HEK293 (cell line): ENCODE results near the gene EPHX1.

ENCODE experiments used
- CTCF ChIA-PET: fragments of 350-600 bp; formaldehyde crosslinking; extraction: SDS; loops from one replicate; lab custom pipeline; 2021; ENCODE audit warnings: antibody characterized with exemption; lab: Yijun Ruan, JAX
- POLR2A ChIA-PET: fragments of 300-600 bp; formaldehyde crosslinking; extraction: SDS; loops from one replicate; lab custom pipeline; 2020; ENCODE audit warnings: antibody characterized with exemption, inconsistent platforms; lab: Yijun Ruan, JAX
- H3K27ac ChIP-seq: fragments of 200-500 bp; sonication (Bioruptor generic); 2 replicates; pipeline ENCODE4 v1.5.1; 2014; ENCODE audit warnings: low read depth, low read length, control low read depth, inconsistent platforms; ENCODE audit errors: extremely low read depth
- H3K36me3 ChIP-seq, 2 experiments: fragments of 200-500 bp in 1 of 2; sonication (Bioruptor generic) in 1 of 2; 1 replicate in 1 of 2; 2 replicates in 1 of 2; pipeline ENCODE4 v1.5.1; 2014 to 2017; ENCODE audit warnings: inconsistent platforms in 2 of 2, low read length in 2 of 2; ENCODE audit not compliant: control insufficient read depth in 2 of 2, insufficient read depth in 1 of 2
- H3K4me1 ChIP-seq: fragments of 200-500 bp; sonication (Bioruptor generic); 2 replicates; pipeline ENCODE4 v1.5.1; 2014; ENCODE audit warnings: mild to moderate bottlenecking, low read length, inconsistent platforms; ENCODE audit not compliant: control insufficient read depth, insufficient read depth
- H3K4me3 ChIP-seq: 2 replicates; pipeline ENCODE4 v1.5.1; 2011; ENCODE audit warnings: low read depth, mild to moderate bottlenecking, control low read depth, low read length, moderate library complexity
- H3K9me3 ChIP-seq: fragments of 200-500 bp; sonication (Bioruptor generic); 2 replicates; pipeline ENCODE4 v1.5.1; 2014; ENCODE audit warnings: low read depth, low read length, inconsistent platforms; ENCODE audit not compliant: control insufficient read depth, insufficient read depth
- GLI2 ChIP-seq: fragments of 450-650 bp; formaldehyde crosslinking; IDR thresholded peaks from 2 replicates; pipeline ENCODE4; 2017; ENCODE audit warnings: missing biosample characterization, missing genetic modification characterization, low read depth, borderline replicate concordance
- SP2 ChIP-seq: fragments of 450-650 bp; formaldehyde crosslinking; IDR thresholded peaks from 2 replicates; pipeline ENCODE4 v1.5.1; 2016; ENCODE audit warnings: missing biosample characterization, missing genetic modification characterization
- ZBTB21 ChIP-seq: fragments of 450-650 bp; formaldehyde crosslinking; IDR thresholded peaks from 2 replicates; pipeline ENCODE4 v1.5.1; 2017; ENCODE audit warnings: missing biosample characterization, missing genetic modification characterization
- ZBTB8A ChIP-seq: fragments of 450-650 bp; formaldehyde crosslinking; IDR thresholded peaks from 2 replicates; pipeline ENCODE4 v1.5.1; 2016; ENCODE audit warnings: missing biosample characterization, missing genetic modification characterization
- ZFHX2 ChIP-seq: fragments of 450-650 bp; formaldehyde crosslinking; conservative IDR thresholded peaks from 2 replicates; pipeline ENCODE4 v1.5.1; 2016; ENCODE audit warnings: missing biosample characterization, missing genetic modification characterization
- ZIC2 ChIP-seq: fragments of 450-650 bp; formaldehyde crosslinking; IDR thresholded peaks from 2 replicates; pipeline ENCODE4 v1.5.1; 2016; ENCODE audit warnings: missing biosample characterization, missing genetic modification characterization
- ZNF10 ChIP-seq: fragments of 450-650 bp; formaldehyde crosslinking; IDR thresholded peaks from 2 replicates; pipeline ENCODE4 v1.5.1; 2017; ENCODE audit warnings: missing biosample characterization, missing genetic modification characterization
- ZNF146 ChIP-seq: fragments of 450-650 bp; formaldehyde crosslinking; IDR thresholded peaks from 2 replicates; pipeline ENCODE4 v1.5.1; 2016; ENCODE audit warnings: missing biosample characterization, missing genetic modification characterization
- ZNF223 ChIP-seq: fragments of 450-650 bp; formaldehyde crosslinking; IDR thresholded peaks from 2 replicates; pipeline ENCODE4 v1.5.1; 2016; ENCODE audit warnings: missing biosample characterization, missing genetic modification characterization
- ZNF239 ChIP-seq: fragments of 450-650 bp; formaldehyde crosslinking; IDR thresholded peaks from 2 replicates; pipeline ENCODE4 v1.5.1; 2016; ENCODE audit warnings: missing biosample characterization, missing genetic modification characterization
- ZNF26 ChIP-seq: fragments of 450-650 bp; formaldehyde crosslinking; IDR thresholded peaks from 2 replicates; pipeline ENCODE4 v1.5.1; 2016; ENCODE audit warnings: missing biosample characterization, missing genetic modification characterization
- ZNF354C ChIP-seq: fragments of 450-650 bp; formaldehyde crosslinking; IDR thresholded peaks from 2 replicates; pipeline ENCODE4 v1.5.1; 2016; ENCODE audit warnings: missing biosample characterization, missing genetic modification characterization, low read depth, borderline replicate concordance
- ZNF433 ChIP-seq: fragments of 450-650 bp; formaldehyde crosslinking; IDR thresholded peaks from 2 replicates; pipeline ENCODE4 v1.5.1; 2016; ENCODE audit warnings: missing biosample characterization, missing genetic modification characterization, low read depth
- ZNF530 ChIP-seq: fragments of 450-650 bp; formaldehyde crosslinking; IDR thresholded peaks from 2 replicates; pipeline ENCODE4 v1.5.1; 2016; ENCODE audit warnings: low read depth, missing biosample characterization, missing genetic modification characterization
- ZNF549 ChIP-seq: fragments of 450-650 bp; IDR thresholded peaks from 2 replicates; pipeline ENCODE4 v1.5.1; 2018; ENCODE audit warnings: missing biosample characterization, missing genetic modification characterization, mild to moderate bottlenecking, inconsistent platforms, moderate library complexity
- ZNF596 ChIP-seq: fragments of 450-650 bp; IDR thresholded peaks from 2 replicates; pipeline ENCODE4 v1.5.0; 2018; ENCODE audit warnings: missing biosample characterization, mild to moderate bottlenecking, missing genetic modification characterization, moderate library complexity
- ZNF621 ChIP-seq: fragments of 450-650 bp; formaldehyde crosslinking; IDR thresholded peaks from 2 replicates; pipeline ENCODE4 v1.5.1; 2017; ENCODE audit warnings: missing biosample characterization, missing genetic modification characterization
- ZNF677 ChIP-seq: fragments of 450-650 bp; IDR thresholded peaks from 2 replicates; pipeline ENCODE4 v1.5.0; 2018; ENCODE audit warnings: missing biosample characterization, mild to moderate bottlenecking, missing genetic modification characterization, moderate library complexity
- ZNF776 ChIP-seq: fragments of 450-650 bp; formaldehyde crosslinking; IDR thresholded peaks from 2 replicates; pipeline ENCODE4 v1.5.0; 2017; ENCODE audit warnings: missing biosample characterization, missing genetic modification characterization, borderline replicate concordance
- TF ChIP-seq, protein P1 (sequence below): fragments of 450-650 bp; formaldehyde crosslinking; IDR thresholded peaks from 2 replicates; pipeline ENCODE4 v1.5.1; 2016; ENCODE audit warnings: missing biosample characterization, missing genetic modification characterization, borderline replicate concordance
- TF ChIP-seq, protein P2 (sequence below): fragments of 450-650 bp; formaldehyde crosslinking; IDR thresholded peaks from 2 replicates; pipeline ENCODE4 v1.5.1; 2016; ENCODE audit warnings: missing biosample characterization, missing genetic modification characterization
- TF ChIP-seq, protein P3 (sequence below): fragments of 450-650 bp; formaldehyde crosslinking; IDR thresholded peaks from 2 replicates; pipeline ENCODE4 v1.5.1; 2016; ENCODE audit warnings: missing biosample characterization, missing genetic modification characterization

EPHX1 gene

DNA sequence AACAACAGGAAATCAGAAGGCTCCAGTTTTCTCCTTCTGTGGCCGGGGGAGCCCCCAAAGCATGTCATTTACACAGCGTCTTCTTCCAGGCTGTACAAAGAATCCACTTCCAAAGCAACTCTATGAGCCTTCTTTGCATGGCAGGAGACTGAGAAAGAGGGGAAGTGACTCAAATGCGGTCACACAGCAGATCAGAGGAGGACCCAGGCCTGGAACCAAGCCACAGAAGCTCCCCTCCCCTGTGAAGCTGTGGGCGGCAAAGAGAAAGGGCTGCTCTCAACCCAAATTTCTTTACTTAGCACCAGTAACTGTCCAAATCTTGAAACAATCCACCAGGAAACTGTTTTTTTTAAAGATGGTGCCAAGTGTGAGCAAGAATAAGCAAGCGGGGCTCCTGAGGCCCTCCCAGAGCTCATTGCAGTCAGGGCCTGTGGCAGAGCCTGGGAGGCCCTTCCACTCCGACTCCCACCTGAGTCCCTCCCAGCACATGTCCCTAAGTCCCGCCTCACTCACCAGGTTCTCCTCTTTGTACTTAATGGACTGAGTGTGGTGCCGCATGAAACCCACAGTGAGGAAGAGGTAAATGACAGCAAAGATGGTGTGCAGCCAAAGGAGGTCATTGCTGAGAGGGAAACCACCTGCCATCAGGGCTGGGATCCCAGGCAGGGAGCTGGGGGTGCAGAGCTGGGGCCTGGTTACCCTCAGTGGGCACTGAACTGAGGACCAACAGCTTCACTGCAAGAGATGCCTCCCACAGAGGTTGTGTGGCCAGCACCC lies 56.3 kb downstream of the EPHX1 start:
- H3K27ac ChIP-seq: no peak overlapping the region
- no peak overlapping the region for H3K4me3 ChIP-seq
- TF ChIP-seq GLI2 (tag by site-specific recombination) (no peak), ZNF223 (no peak), ZNF596 (tag by site-specific recombination) (no peak), ZNF239 (tag by site-specific recombination) (no peak), ZNF10 (no peak), ZNF530 (tag by site-specific recombination) (no peak), ZIC2 (peak; percentile 81), ZFHX2 (tag by site-specific recombination) (peak; percentile 45), ZNF677 (no peak), ZNF354C (tag by site-specific recombination) (no peak), ZBTB21 (tag by site-specific recombination) (no peak)
- TF ChIP-seq, protein P1, sequence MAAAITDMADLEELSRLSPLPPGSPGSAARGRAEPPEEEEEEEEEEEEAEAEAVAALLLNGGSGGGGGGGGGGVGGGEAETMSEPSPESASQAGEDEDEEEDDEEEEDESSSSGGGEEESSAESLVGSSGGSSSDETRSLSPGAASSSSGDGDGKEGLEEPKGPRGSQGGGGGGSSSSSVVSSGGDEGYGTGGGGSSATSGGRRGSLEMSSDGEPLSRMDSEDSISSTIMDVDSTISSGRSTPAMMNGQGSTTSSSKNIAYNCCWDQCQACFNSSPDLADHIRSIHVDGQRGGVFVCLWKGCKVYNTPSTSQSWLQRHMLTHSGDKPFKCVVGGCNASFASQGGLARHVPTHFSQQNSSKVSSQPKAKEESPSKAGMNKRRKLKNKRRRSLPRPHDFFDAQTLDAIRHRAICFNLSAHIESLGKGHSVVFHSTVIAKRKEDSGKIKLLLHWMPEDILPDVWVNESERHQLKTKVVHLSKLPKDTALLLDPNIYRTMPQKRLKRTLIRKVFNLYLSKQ (tag by site-specific recombination): no peak
- H3K36me3 ChIP-seq: peaks cover 8 to 75% of the 10 kb centered on the region in 2 experiments; a peak in 2 of 3 replicates
- peaks cover 7% of the 10 kb centered on the region for H3K4me1 ChIP-seq
- H3K9me3 ChIP-seq: no peaks in the 10 kb centered on the region
- CTCF ChIA-PET: interaction anchor here (0.6 to 1.4 kb wide), 4 partner anchors 12 to 712 kb away, joined by 3 to 4 read pairs (median 3); partner anchors contain the start of gene TMEM63A
- POLR2A ChIA-PET: interaction anchor here (0.9 to 1.5 kb wide), 2 partner anchors 17 to 89 kb away, joined by 3 to 4 read pairs; partner anchors contain the start of gene SRP9

GRCh38 chr1:225866981-225867380 lies 57.1 kb downstream of the EPHX1 start:
- ChIA-PET POLR2A (interaction anchor here (0.9 to 1.5 kb wide), 2 partner anchors 16 to 89 kb away, joined by 3 to 4 read pairs; partner anchors contain the start of gene SRP9), CTCF (interaction anchor here (0.6 to 1.4 kb wide), 4 partner anchors 11 to 712 kb away, joined by 3 to 4 read pairs (median 3); partner anchors contain the start of gene TMEM63A)
- H3K27ac ChIP-seq: no peak overlapping the region
- no peaks in the 10 kb centered on the region for H3K9me3 ChIP-seq
- H3K36me3 ChIP-seq: peaks cover 8 to 73% of the 10 kb centered on the region in 2 experiments; a peak in 2 of 3 replicates
- H3K4me1 ChIP-seq: peaks cover 14% of the 10 kb centered on the region
- TF ChIP-seq SP2 (tag by site-specific recombination): 0 out of 2 replicates have a peak, but pooled peaks have one; percentile 8
- TF ChIP-seq ZNF433 (tag by site-specific recombination): no peak
- H3K4me3 ChIP-seq: no peak overlapping the region

DNA sequence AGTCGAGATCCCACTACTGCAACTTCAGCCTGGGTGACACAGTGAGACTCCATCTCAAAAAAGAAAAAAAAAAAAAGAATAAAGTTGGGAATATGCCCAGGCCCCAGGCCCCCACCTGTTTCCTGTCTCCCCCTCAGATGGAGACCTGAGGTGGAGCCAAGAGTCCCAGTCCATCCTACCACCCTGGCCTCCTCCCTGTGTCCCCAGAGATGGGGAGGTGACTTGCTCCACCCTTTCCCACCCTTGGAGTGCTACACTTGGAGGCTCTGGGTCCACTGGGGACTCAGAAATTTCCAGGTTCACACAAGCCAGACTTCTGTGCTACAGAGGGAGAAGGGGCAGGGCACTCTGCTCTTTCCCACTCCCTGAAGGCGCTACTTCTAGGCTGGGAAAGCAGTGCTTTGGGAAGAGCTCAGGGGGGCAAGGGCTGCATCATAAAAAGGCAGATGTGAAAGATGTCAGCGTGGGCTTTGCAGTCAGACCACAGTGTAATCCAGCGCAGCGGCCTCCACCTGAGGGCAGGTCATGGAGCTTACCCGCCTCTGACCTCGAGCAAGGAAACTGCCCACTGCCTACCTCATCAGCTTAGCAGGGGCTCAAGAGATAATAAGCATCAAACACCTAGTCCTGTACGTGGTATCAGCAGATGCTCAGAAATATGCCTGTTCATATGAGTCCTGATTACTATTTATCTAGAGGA lies 58.9 kb downstream of the EPHX1 start:
- Histone ChIP-seq H3K36me3 (peaks cover 8 to 68% of the 10 kb centered on the region in 2 experiments; a peak in 2 of 3 replicates), H3K27ac (no peak overlapping the region), H3K9me3 (no peaks in the 10 kb centered on the region), H3K4me3 (no peak overlapping the region), H3K4me1 (peaks cover 16% of the 10 kb centered on the region)
- ChIA-PET CTCF (interaction anchor here (0.6 to 1.3 kb wide), 3 partner anchors 8 to 91 kb away, joined by 3 to 5 read pairs (median 5); partner anchors contain the start of gene SRP9), POLR2A (interaction anchor here (1.0 to 1.3 kb wide), 3 partner anchors 8 to 14 kb away, joined by 4 to 9 read pairs (median 5); no protein-coding TSS in a partner anchor)
- TF ChIP-seq, protein P2, sequence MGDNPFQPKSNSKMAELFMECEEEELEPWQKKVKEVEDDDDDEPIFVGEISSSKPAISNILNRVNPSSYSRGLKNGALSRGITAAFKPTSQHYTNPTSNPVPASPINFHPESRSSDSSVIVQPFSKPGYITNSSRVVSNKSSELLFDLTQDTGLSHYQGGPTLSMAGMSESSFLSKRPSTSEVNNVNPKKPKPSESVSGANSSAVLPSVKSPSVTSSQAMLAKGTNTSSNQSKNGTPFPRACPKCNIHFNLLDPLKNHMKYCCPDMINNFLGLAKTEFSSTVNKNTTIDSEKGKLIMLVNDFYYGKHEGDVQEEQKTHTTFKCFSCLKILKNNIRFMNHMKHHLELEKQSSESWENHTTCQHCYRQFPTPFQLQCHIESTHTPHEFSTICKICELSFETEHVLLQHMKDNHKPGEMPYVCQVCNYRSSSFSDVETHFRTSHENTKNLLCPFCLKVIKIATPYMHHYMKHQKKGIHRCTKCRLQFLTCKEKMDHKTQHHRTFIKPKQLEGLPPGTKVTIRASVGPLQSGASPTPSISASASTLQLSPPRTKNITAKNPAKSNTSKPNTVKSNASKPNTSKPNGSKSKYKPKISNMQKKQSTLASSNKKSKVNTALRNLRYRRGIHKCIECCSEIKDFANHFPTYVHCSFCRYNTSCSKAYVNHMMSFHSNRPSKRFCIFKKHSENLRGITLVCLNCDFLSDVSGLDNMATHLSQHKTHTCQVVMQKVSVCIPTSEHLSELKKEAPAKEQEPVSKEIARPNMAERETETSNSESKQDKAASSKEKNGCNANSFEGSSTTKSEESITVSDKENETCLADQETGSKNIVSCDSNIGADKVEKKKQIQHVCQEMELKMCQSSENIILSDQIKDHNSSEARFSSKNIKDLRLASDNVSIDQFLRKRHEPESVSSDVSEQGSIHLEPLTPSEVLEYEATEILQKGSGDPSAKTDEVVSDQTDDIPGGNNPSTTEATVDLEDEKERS (tag by site-specific recombination): no peak
- TF ChIP-seq ZNF776 (tag by site-specific recombination) (no peak), ZNF146 (tag by site-specific recombination) (no peak), ZNF549 (tag by site-specific recombination) (no peak), ZNF621 (tag by site-specific recombination) (no peak), ZNF26 (tag by site-specific recombination) (no peak), ZBTB8A (no peak)
- TF ChIP-seq, protein P3, sequence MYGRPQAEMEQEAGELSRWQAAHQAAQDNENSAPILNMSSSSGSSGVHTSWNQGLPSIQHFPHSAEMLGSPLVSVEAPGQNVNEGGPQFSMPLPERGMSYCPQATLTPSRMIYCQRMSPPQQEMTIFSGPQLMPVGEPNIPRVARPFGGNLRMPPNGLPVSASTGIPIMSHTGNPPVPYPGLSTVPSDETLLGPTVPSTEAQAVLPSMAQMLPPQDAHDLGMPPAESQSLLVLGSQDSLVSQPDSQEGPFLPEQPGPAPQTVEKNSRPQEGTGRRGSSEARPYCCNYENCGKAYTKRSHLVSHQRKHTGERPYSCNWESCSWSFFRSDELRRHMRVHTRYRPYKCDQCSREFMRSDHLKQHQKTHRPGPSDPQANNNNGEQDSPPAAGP (tag by site-specific recombination): peak; percentile 13; the same call in 1 of the 2 replicates
